ENCODE results near the gene TEX30.

TEX30 gene

GRCh38 chr13:102779436-102780159, 6.0 kb upstream of the TEX30 start:
- H2AFZ ChIP-seq (ENCODE audit: low read length) = peak overlapping the region; percentile 57

GRCh38 chr13:102777736-102778135, 4.2 kb upstream of the TEX30 start:
- no peak for TF ChIP-seq EZH2phosphoT487 (IDR thresholded peaks at IDR 0.05; ENCODE audit: low read length)
- TF ChIP-seq CTCF (IDR thresholded peaks at IDR 0.05; ENCODE audit: low read length) = no peak
- no peak for TF ChIP-seq EZH2 (optimal IDR thresholded peaks at IDR 0.05; ENCODE audit: low read depth, low read length)
- H4K20me1 ChIP-seq (ENCODE audit: insufficient read depth, low read length) = no peaks in the 10 kb centered on the region
- no peaks in the 10 kb centered on the region for H3K9me2 ChIP-seq (replicated peaks; ENCODE audit: insufficient read depth, low read length)
- no peak overlapping the region for H2AFZ ChIP-seq (ENCODE audit: low read length)
- H3F3A ChIP-seq (ENCODE audit: insufficient read depth, low read length) = peaks cover 16% of the 10 kb centered on the region
- H3K9ac ChIP-seq (ENCODE audit: low read length) = no peak overlapping the region
- no peak overlapping the region for H3K27ac ChIP-seq (ENCODE audit: low read length)
- no peak overlapping the region for H3K4me3 ChIP-seq (ENCODE audit: low read length)
- H3K9me3 ChIP-seq (replicated peaks; ENCODE audit: insufficient read depth, low read length) = no peaks in the 10 kb centered on the region
- H3K36me3 ChIP-seq (replicated peaks; ENCODE audit: insufficient read depth, low read length) = no peaks in the 10 kb centered on the region
- H3K4me1 ChIP-seq (ENCODE audit: low read length) = peaks cover 25% of the 10 kb centered on the region
- peaks cover 6% of the 10 kb centered on the region for H3K79me2 ChIP-seq (ENCODE audit: low read length)
- DNase-seq = no peak
- H3K4me2 ChIP-seq (ENCODE audit: low read depth, low read length) = no peak overlapping the region
- no peaks in the 10 kb centered on the region for H3K27me3 ChIP-seq (replicated peaks; ENCODE audit: insufficient read depth, low read length)

More at GRCh38 chr13:102779436-102780159, 6.0 kb upstream of the TEX30 start:
- H3K27me3 ChIP-seq (replicated peaks; ENCODE audit: insufficient read depth, low read length) = no peaks in the 10 kb centered on the region
- H3K4me2 ChIP-seq (ENCODE audit: low read depth, low read length) = peak overlapping the region; percentile 73
- H3K4me3 ChIP-seq (ENCODE audit: low read length) = peak overlapping the region; percentile 6; the same call in 1 of the 2 replicates
- peaks cover 25% of the 10 kb centered on the region for H3K4me1 ChIP-seq (ENCODE audit: low read length)
- H4K20me1 ChIP-seq (ENCODE audit: insufficient read depth, low read length) = no peaks in the 10 kb centered on the region
- TF ChIP-seq EZH2 (optimal IDR thresholded peaks at IDR 0.05; ENCODE audit: low read depth, low read length) (no peak), CTCF (IDR thresholded peaks at IDR 0.05; ENCODE audit: low read length) (no peak), EZH2phosphoT487 (IDR thresholded peaks at IDR 0.05; ENCODE audit: low read length) (no peak)
- H3K79me2 ChIP-seq (ENCODE audit: low read length) = no peaks in the 10 kb centered on the region
- peak overlapping the region; percentile 91 for H3K27ac ChIP-seq (ENCODE audit: low read length)
- H3K9ac ChIP-seq (ENCODE audit: low read length) = peak overlapping the region; percentile 53; the same call in 1 of the 2 replicates
- no peaks in the 10 kb centered on the region for H3K9me2 ChIP-seq (replicated peaks; ENCODE audit: insufficient read depth, low read length)
- DNase-seq = peak; percentile 67
- H3K36me3 ChIP-seq (replicated peaks; ENCODE audit: insufficient read depth, low read length) = no peaks in the 10 kb centered on the region
- H3F3A ChIP-seq (ENCODE audit: insufficient read depth, low read length) = peaks cover 13% of the 10 kb centered on the region
- no peaks in the 10 kb centered on the region for H3K9me3 ChIP-seq (replicated peaks; ENCODE audit: insufficient read depth, low read length)

GRCh38 chr13:102776271-102776670, 2.7 kb upstream of the TEX30 start:
- no peak overlapping the region for H2AFZ ChIP-seq (ENCODE audit: low read length)
- H3K4me1 ChIP-seq (ENCODE audit: low read length) = peaks cover 35% of the 10 kb centered on the region
- no peaks in the 10 kb centered on the region for H3K9me3 ChIP-seq (replicated peaks; ENCODE audit: insufficient read depth, low read length)
- H3K27ac ChIP-seq (ENCODE audit: low read length) = no peak overlapping the region
- no peak overlapping the region for H3K9ac ChIP-seq (ENCODE audit: low read length)
- no peak overlapping the region for H3K4me2 ChIP-seq (ENCODE audit: low read depth, low read length)
- no peaks in the 10 kb centered on the region for H3K9me2 ChIP-seq (replicated peaks; ENCODE audit: insufficient read depth, low read length)
- TF ChIP-seq CTCF (IDR thresholded peaks at IDR 0.05; ENCODE audit: low read length) = no peak
- H3K27me3 ChIP-seq (replicated peaks; ENCODE audit: insufficient read depth, low read length) = no peaks in the 10 kb centered on the region
- no peak for DNase-seq
- peaks cover 21% of the 10 kb centered on the region for H3K79me2 ChIP-seq (ENCODE audit: low read length)
- H3K36me3 ChIP-seq (replicated peaks; ENCODE audit: insufficient read depth, low read length) = no peaks in the 10 kb centered on the region
- no peak overlapping the region for H3K4me3 ChIP-seq (ENCODE audit: low read length)
- no peaks in the 10 kb centered on the region for H4K20me1 ChIP-seq (ENCODE audit: insufficient read depth, low read length)
- H3F3A ChIP-seq (ENCODE audit: insufficient read depth, low read length) = peaks cover 16% of the 10 kb centered on the region

All from MM.1S (cell line).